Epidermal melanocyte (primary cell): ENCODE results near the gene STOX2.

Experiments
- DNase-seq: peaks from one replicate; pipeline ENCODE4 v3.0.0; 2011; ENCODE audit warnings: low spot score; ENCODE audit not compliant: insufficient read length

STOX2 gene

GRCh38 chr4:183905081-183905592 is at the start of gene STOX2:
TSS of gene STOX2 (plus strand) at chr4:183905307. CDS start at chr4:183906791, 1,484 bp downstream.
- DNase-seq = no peak

- DNase-seq = no peak
Observed at GRCh38 chr4:183855323-183856190, 49.5 kb upstream of the STOX2 start.

GRCh38 chr4:183857040-183857439 is 48.1 kb upstream of the STOX2 start:
- DNase-seq = no peak

- DNase-seq = no peak
Observed at GRCh38 chr4:183858011-183858615, 47.0 kb upstream of the STOX2 start.

GRCh38 chr4:183860119-183860518 is 45.0 kb upstream of the STOX2 start:
- DNase-seq = no peak

- no peak for DNase-seq
Observed at GRCh38 chr4:183860731-183861130, 44.4 kb upstream of the STOX2 start.

GRCh38 chr4:183861426-183861825 is 43.7 kb upstream of the STOX2 start:
- DNase-seq = no peak

GRCh38 chr4:183863155-183863825 is 41.8 kb upstream of the STOX2 start:
- DNase-seq = no peak

- DNase-seq = no peak
Observed at GRCh38 chr4:183867247-183867646, 37.9 kb upstream of the STOX2 start.

- no peak for DNase-seq
Observed at GRCh38 chr4:183870997-183871396, 34.1 kb upstream of the STOX2 start.

- DNase-seq = no peak
Observed at GRCh38 chr4:183871581-183871980, 33.5 kb upstream of the STOX2 start.

- DNase-seq = no peak
Observed at GRCh38 chr4:183872531-183872930, 32.6 kb upstream of the STOX2 start.

- DNase-seq = no peak
Observed at GRCh38 chr4:183873409-183874185, 31.5 kb upstream of the STOX2 start.

- DNase-seq = no peak
Observed at GRCh38 chr4:183875251-183875825, 29.8 kb upstream of the STOX2 start.

- no peak for DNase-seq
Observed at GRCh38 chr4:183876268-183876934, 28.7 kb upstream of the STOX2 start.

- DNase-seq = no peak
Observed at GRCh38 chr4:183878251-183878970, 26.7 kb upstream of the STOX2 start.

- no peak for DNase-seq
Observed at GRCh38 chr4:183885205-183885720, 19.8 kb upstream of the STOX2 start.

GRCh38 chr4:183887351-183887750 is 17.8 kb upstream of the STOX2 start:
- no peak for DNase-seq

GRCh38 chr4:183888564-183888963 is 16.5 kb upstream of the STOX2 start:
- DNase-seq = no peak
